OCI-LY1 (cell line): ENCODE measurements around the gene GALNT8.

Experiments used
- CTCF ChIP-seq: fragments of 200-600 bp; sonication (generic), shearing (Covaris generic); IDR thresholded peaks from 2 replicates; pipeline ENCODE4 v1.5.1; 2017; ENCODE audit warnings: mild to moderate bottlenecking, antibody characterized with exemption, low read length, moderate library complexity, mixed read lengths
- EZH2 ChIP-seq: fragments of 200-600 bp; sonication (generic), shearing (Covaris generic); IDR thresholded peaks from 2 replicates; pipeline ENCODE4 v1.8.0; 2017; ENCODE audit warnings: borderline replicate concordance, mixed run types, mild to moderate bottlenecking, antibody characterized with exemption, low read length, moderate library complexity, mixed read lengths

GRCh38 chr12:4745249-4745648 lies 25.0 kb downstream of the GALNT8 start:
- TF ChIP-seq CTCF (no peak), EZH2 (no peak)
